ENCODE data around the gene NXNL1.
"Not testable (repeated sequence)": the region's sequence is repeated elsewhere in the genome, so short reads cannot be mapped to it uniquely, and the experiment has no call there.

Gene NXNL1

GRCh38 chr19:17484520-17485185, 23.9 kb upstream of the NXNL1 start:
- H3K4me1 ChIP-seq (ENCODE audit: control insufficient read depth, insufficient read depth, low read length) = peaks cover 2% of the 10 kb centered on the region
- no peak overlapping the region for H3K27ac ChIP-seq (ENCODE audit: low read length)
- no peaks in the 10 kb centered on the region for H3K27me3 ChIP-seq (ENCODE audit: control insufficient read depth in 1 of 2, insufficient read depth in 2 of 2, low read length in 2 of 2)
- H3K4me3 ChIP-seq (ENCODE audit: low read length in 2 of 2) = no peak overlapping the region
- H3K9me3 ChIP-seq (ENCODE audit: control insufficient read depth in 2 of 2, low read length in 2 of 2) = no peaks in the 10 kb centered on the region
- H3K36me3 ChIP-seq (ENCODE audit: control insufficient read depth in 2 of 2, insufficient read depth in 2 of 2, low read length in 2 of 2) = peaks cover 0 to 3% of the 10 kb centered on the region in 2 donors
- no peak overlapping the region for H3K9ac ChIP-seq (ENCODE audit: low read length in 2 of 2)

GRCh38 chr19:17483605-17484002, 22.9 kb upstream of the NXNL1 start:
- Histone ChIP-seq H3K4me3 (ENCODE audit: low read length in 2 of 2) (no peak overlapping the region), H3K36me3 (ENCODE audit: control insufficient read depth in 2 of 2, insufficient read depth in 2 of 2, low read length in 2 of 2) (peaks cover 0 to 3% of the 10 kb centered on the region in 2 donors), H3K9ac (ENCODE audit: low read length in 2 of 2) (no peak overlapping the region), H3K4me1 (ENCODE audit: control insufficient read depth, insufficient read depth, low read length) (peaks cover 2% of the 10 kb centered on the region), H3K9me3 (ENCODE audit: control insufficient read depth in 2 of 2, low read length in 2 of 2) (no peaks in the 10 kb centered on the region), H3K27ac (ENCODE audit: low read length) (no peak overlapping the region), H3K27me3 (ENCODE audit: control insufficient read depth in 1 of 2, insufficient read depth in 2 of 2, low read length in 2 of 2) (no peaks in the 10 kb centered on the region)

GRCh38 chr19:17482877-17483604, 22.3 kb upstream of the NXNL1 start:
- Histone ChIP-seq H3K9ac (ENCODE audit: low read length in 2 of 2) (no peak overlapping the region), H3K4me1 (ENCODE audit: control insufficient read depth, insufficient read depth, low read length) (peaks cover 2% of the 10 kb centered on the region), H3K27ac (ENCODE audit: low read length) (no peak overlapping the region), H3K9me3 (ENCODE audit: control insufficient read depth in 2 of 2, low read length in 2 of 2) (no peaks in the 10 kb centered on the region), H3K27me3 (ENCODE audit: control insufficient read depth in 1 of 2, insufficient read depth in 2 of 2, low read length in 2 of 2) (no peaks in the 10 kb centered on the region), H3K4me3 (ENCODE audit: low read length in 2 of 2) (no peak overlapping the region), H3K36me3 (ENCODE audit: control insufficient read depth in 2 of 2, insufficient read depth in 2 of 2, low read length in 2 of 2) (peaks cover 0 to 3% of the 10 kb centered on the region in 2 donors)

- Histone ChIP-seq H3K27me3 (ENCODE audit: control insufficient read depth in 1 of 2, insufficient read depth in 2 of 2, low read length in 2 of 2) (no peaks in the 10 kb centered on the region), H3K4me1 (ENCODE audit: control insufficient read depth, insufficient read depth, low read length) (no peaks in the 10 kb centered on the region), H3K27ac (ENCODE audit: low read length) (no peak overlapping the region), H3K4me3 (ENCODE audit: low read length in 2 of 2) (no peak overlapping the region), H3K36me3 (ENCODE audit: control insufficient read depth in 2 of 2, insufficient read depth in 2 of 2, low read length in 2 of 2) (no peaks in the 10 kb centered on the region), H3K9ac (ENCODE audit: low read length in 2 of 2) (no peak overlapping the region), H3K9me3 (ENCODE audit: control insufficient read depth in 2 of 2, low read length in 2 of 2) (no peaks in the 10 kb centered on the region)
Measured at GRCh38 chr19:17481986-17482385, 21.3 kb upstream of the NXNL1 start.

- Histone ChIP-seq H3K9ac (ENCODE audit: low read length in 2 of 2) (no peak overlapping the region), H3K27me3 (ENCODE audit: control insufficient read depth in 1 of 2, insufficient read depth in 2 of 2, low read length in 2 of 2) (no peaks in the 10 kb centered on the region), H3K4me3 (ENCODE audit: low read length in 2 of 2) (no peak overlapping the region), H3K36me3 (ENCODE audit: control insufficient read depth in 2 of 2, insufficient read depth in 2 of 2, low read length in 2 of 2) (no peaks in the 10 kb centered on the region), H3K9me3 (ENCODE audit: control insufficient read depth in 2 of 2, low read length in 2 of 2) (no peaks in the 10 kb centered on the region), H3K4me1 (ENCODE audit: control insufficient read depth, insufficient read depth, low read length) (peaks cover 10% of the 10 kb centered on the region), H3K27ac (ENCODE audit: low read length) (no peak overlapping the region)
Measured at GRCh38 chr19:17479325-17479791, 18.6 kb upstream of the NXNL1 start.

- H3K9ac ChIP-seq (ENCODE audit: low read length in 2 of 2) = peak overlapping the region; percentile 20 to 21
- H3K4me3 ChIP-seq (ENCODE audit: low read length in 2 of 2) = peak overlapping the region in 1 of 2 donors; percentile 44
- H3K27ac ChIP-seq (ENCODE audit: low read length) = peak overlapping the region; percentile 24
Measured at GRCh38 chr19:17475541-17476115, 14.9 kb upstream of the NXNL1 start.

GRCh38 chr19:17475011-17475540, 14.3 kb upstream of the NXNL1 start:
- Histone ChIP-seq H3K27ac (ENCODE audit: low read length) (peak overlapping the region; percentile 24), H3K4me1 (ENCODE audit: control insufficient read depth, insufficient read depth, low read length) (peaks cover 19% of the 10 kb centered on the region)
- not testable (repeated sequence) for H3K4me3 ChIP-seq (ENCODE audit: low read length in 2 of 2); H3K36me3 ChIP-seq (ENCODE audit: control insufficient read depth in 2 of 2, insufficient read depth in 2 of 2, low read length in 2 of 2); H3K27me3 ChIP-seq (ENCODE audit: control insufficient read depth in 1 of 2, insufficient read depth in 2 of 2, low read length in 2 of 2); H3K9me3 ChIP-seq (ENCODE audit: control insufficient read depth in 2 of 2, low read length in 2 of 2); H3K9ac ChIP-seq (ENCODE audit: low read length in 2 of 2)

More at GRCh38 chr19:17475541-17476115, 14.9 kb upstream of the NXNL1 start:
- H3K9me3 ChIP-seq (ENCODE audit: control insufficient read depth in 2 of 2, low read length in 2 of 2) = no peaks in the 10 kb centered on the region
- peaks cover 19% of the 10 kb centered on the region for H3K4me1 ChIP-seq (ENCODE audit: control insufficient read depth, insufficient read depth, low read length)
- peaks cover 0 to 4% of the 10 kb centered on the region in 2 donors for H3K36me3 ChIP-seq (ENCODE audit: control insufficient read depth in 2 of 2, insufficient read depth in 2 of 2, low read length in 2 of 2)
- no peaks in the 10 kb centered on the region for H3K27me3 ChIP-seq (ENCODE audit: control insufficient read depth in 1 of 2, insufficient read depth in 2 of 2, low read length in 2 of 2)

- H3K4me3 ChIP-seq (ENCODE audit: low read length in 2 of 2) = no peak overlapping the region
- H3K9me3 ChIP-seq (ENCODE audit: control insufficient read depth in 2 of 2, low read length in 2 of 2) = no peaks in the 10 kb centered on the region
- peaks cover 35% of the 10 kb centered on the region for H3K4me1 ChIP-seq (ENCODE audit: control insufficient read depth, insufficient read depth, low read length)
- H3K9ac ChIP-seq (ENCODE audit: low read length in 2 of 2) = no peak overlapping the region
- no peak overlapping the region for H3K27ac ChIP-seq (ENCODE audit: low read length)
- no peaks in the 10 kb centered on the region for H3K27me3 ChIP-seq (ENCODE audit: control insufficient read depth in 1 of 2, insufficient read depth in 2 of 2, low read length in 2 of 2)
- peaks cover 0 to 4% of the 10 kb centered on the region in 2 donors for H3K36me3 ChIP-seq (ENCODE audit: control insufficient read depth in 2 of 2, insufficient read depth in 2 of 2, low read length in 2 of 2)
Measured at GRCh38 chr19:17473041-17473440, 12.3 kb upstream of the NXNL1 start.

- H3K9ac ChIP-seq (ENCODE audit: low read length in 2 of 2) = peak overlapping the region; percentile 60 to 64
- no peak overlapping the region for H3K27ac ChIP-seq (ENCODE audit: low read length)
- no peaks in the 10 kb centered on the region for H3K9me3 ChIP-seq (ENCODE audit: control insufficient read depth in 2 of 2, low read length in 2 of 2)
- peak overlapping the region in 1 of 2 donors; percentile 85 for H3K4me3 ChIP-seq (ENCODE audit: low read length in 2 of 2)
- H3K36me3 ChIP-seq (ENCODE audit: control insufficient read depth in 2 of 2, insufficient read depth in 2 of 2, low read length in 2 of 2) = peaks cover 0 to 4% of the 10 kb centered on the region in 2 donors
- no peaks in the 10 kb centered on the region for H3K27me3 ChIP-seq (ENCODE audit: control insufficient read depth in 1 of 2, insufficient read depth in 2 of 2, low read length in 2 of 2)
- peaks cover 38% of the 10 kb centered on the region for H3K4me1 ChIP-seq (ENCODE audit: control insufficient read depth, insufficient read depth, low read length)
Measured at GRCh38 chr19:17471410-17472125, 10.8 kb upstream of the NXNL1 start.
